GM18498 (cell line): Measurements from ENCODE around the gene DNMBP.
A peak's percentile ranks its signal among the peaks of the same experiment; 100 is the strongest.
"Not testable (repeated sequence)": the region's sequence is repeated elsewhere in the genome, so short reads cannot be mapped to it uniquely, and the experiment has no call there.

Experiments
- ATAC-seq: cut with Tn5 transposase; IDR thresholded peaks from one replicate; pipeline ENCODE4 v1.9.1; 2021; ENCODE audit warnings: mild to moderate bottlenecking, moderate library complexity; ENCODE audit not compliant: unreplicated experiment

The DNMBP gene

DNA sequence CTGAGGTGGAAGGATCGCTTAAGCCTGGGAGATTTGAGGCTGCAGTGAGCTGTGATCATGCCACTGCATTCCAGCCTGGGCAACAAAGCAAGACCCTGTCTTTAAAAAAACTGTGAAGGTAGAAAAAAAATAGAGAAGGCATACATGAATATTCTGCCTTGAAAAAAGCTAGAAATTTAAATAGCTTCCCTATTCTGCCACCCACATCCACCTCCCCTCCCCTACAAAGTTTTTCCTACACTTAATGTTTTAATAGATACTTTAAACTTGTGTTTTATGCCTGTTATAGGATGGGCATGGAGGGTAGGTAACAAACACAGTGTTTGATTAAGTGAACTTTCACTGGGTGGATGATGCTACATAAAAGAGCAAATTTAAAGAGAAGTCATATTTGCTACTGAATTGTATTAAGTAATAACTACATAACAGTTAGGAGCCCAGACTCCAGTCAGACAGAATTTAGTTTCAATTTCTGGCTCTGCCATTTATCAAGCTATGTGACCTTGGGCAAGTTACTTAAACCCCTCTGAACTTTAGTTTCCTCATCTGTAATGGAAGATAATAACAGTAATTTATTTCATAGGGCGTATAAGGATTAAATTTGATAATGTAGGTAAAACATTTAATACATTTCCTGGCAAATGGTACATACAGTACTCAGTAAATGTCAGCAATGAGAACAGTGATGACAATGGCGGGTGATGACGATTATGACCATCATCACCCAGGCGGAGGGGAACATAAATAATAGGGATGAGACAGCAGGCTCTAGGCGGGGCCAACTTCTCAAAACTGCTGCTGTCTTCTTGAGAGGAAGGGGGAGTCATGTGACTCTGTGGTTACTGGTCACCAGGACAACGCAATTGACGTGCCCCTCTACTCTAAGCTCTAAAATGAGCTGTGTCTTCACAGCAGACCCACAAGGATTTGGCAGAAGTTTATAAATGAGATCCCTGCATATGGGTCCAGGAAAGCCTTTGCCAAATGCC lies 15.8 kb downstream of the DNMBP start:
- ATAC-seq, result peak; percentile 90

- ATAC-seq, result not testable (repeated sequence)
Observed at GRCh38 chr10:99985637-99986036, 24.1 kb downstream of the DNMBP start.

- peak; percentile 50 for ATAC-seq
Observed at GRCh38 chr10:99984211-99985034, 25.3 kb downstream of the DNMBP start.

GRCh38 chr10:99983280-99983988 lies 26.3 kb downstream of the DNMBP start:
- ATAC-seq, result no peak

GRCh38 chr10:99982728-99983127 lies 27.0 kb downstream of the DNMBP start:
- no peak for ATAC-seq

DNA sequence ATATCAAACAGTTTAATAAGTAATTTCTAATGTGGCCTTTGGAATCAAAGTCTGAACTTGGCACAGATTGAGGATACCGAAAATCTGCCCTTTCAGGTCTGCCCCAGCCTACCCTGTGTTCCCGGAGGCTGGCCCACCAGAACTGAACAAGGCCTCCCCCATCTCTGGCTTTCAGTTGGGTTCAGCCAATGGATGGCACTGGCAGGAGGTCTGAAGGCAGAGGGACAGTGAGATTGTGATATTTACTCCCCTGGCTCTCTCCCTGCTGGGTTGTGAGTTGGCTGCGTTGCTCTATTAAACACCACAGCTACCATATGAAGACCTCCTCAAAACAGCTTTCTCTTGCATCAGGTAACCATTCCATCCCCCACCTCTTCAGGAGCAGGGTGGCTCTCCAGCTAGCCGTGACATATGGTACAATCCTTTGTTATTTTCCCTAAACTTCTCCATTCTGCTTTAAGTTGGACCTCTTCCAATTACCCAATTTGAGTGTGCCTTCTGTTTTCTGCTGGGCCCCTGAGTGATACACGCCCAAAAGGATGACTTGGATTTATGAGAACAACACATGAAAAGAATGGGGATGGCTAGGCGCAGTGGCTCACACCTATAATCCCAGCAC lies 28.1 kb downstream of the DNMBP start:
- no peak for ATAC-seq

DNA sequence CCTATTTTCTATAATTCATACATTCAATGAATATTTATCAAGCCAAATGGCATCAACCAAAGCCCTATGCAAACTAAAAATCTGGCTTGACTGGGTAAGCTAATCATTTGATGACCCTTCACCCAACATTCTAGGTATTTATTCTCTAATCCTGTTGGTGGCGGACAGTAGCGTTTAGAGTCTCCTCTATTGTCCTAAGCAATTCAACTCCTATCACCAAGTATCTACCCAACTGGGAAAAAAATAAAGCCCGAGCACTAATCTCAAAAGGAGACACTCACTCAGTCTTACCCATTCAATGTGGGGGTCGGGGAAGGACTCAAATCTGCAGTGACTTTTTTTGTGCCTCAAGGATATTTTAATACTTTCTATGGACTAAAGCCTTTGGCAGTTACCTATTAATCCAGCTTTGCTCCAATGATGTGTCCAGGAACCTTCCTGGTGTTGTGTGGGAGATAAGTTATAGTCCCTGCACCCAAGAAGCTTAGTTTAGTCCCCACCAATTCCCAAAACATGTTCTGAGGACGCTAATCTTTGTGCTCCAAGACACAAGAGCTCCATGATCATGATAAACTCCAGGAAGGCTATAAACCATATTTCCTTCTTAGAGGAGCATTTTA lies 30.6 kb downstream of the DNMBP start:
- no peak for ATAC-seq

- ATAC-seq, result no peak
Observed at GRCh38 chr10:99977916-99978315, 31.8 kb downstream of the DNMBP start.

GRCh38 chr10:99976886-99977665 lies 32.7 kb downstream of the DNMBP start:
- no peak for ATAC-seq

GRCh38 chr10:99975942-99976809 lies 33.6 kb downstream of the DNMBP start:
- ATAC-seq, result peak; percentile 14

GRCh38 chr10:99975106-99975829 lies 34.5 kb downstream of the DNMBP start:
- peak; percentile 58 for ATAC-seq

DNA sequence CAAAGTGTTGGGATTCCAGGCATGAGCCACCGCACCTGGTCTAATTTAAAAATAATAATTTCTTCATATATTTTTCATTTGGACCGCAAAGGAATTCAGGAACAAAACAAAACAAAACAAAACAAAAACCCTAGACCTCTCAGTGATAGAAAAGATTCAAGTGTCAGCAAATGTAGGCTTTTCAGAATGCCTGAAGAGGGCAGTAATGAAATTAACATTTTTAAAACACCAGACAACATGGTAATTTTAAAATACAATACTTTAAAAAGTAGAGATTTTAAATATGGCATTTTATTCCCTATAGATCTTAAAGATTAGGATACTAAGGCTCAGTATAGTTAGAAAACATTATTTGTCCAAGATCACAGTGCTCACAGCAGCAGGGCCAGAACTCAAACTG lies 36.6 kb downstream of the DNMBP start:
- ATAC-seq, result no peak

GRCh38 chr10:99967961-99968360 lies 41.8 kb downstream of the DNMBP start:
- no peak for ATAC-seq

DNA sequence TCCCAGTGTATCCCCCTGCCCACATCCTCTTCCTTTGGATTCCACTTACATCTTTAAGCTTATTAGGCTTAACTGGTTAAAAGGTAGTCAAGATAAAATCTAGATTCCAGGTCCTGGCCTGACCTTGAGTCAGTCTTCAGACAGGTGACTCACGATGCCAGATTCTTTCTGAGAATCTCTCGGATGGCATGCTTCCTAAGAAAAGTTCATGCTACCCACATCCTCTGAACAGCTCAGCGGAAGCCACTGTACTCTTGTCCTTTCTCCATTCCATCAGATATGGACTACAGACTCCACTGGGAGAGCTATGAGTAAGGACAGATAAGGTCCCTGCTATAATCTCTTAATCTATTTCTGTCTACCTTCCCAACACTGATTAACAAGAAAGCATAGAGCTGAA lies 43.4 kb downstream of the DNMBP start:
- ATAC-seq, result no peak

DNA sequence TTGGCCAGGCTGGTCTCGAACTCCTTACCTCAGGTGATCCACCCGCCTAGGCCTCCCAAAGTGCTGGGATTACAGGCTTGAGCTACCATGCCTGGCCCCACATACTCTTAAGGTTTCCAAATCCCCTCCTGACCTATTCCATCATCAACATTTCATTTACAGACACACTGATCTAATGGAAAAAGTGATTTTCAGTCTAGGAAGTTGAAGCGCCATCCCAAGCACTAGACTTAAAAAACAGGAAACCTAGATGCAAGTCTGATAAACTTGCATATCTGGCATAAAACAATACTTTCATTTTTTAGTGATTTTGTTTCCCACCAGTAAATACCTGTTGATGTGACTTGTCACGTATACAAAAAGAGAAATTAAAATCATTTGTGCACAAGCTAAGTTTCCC lies 44.0 kb downstream of the DNMBP start:
- ATAC-seq, result no peak

GRCh38 chr10:99964791-99965190 lies 45.0 kb downstream of the DNMBP start:
- ATAC-seq, result no peak

DNA sequence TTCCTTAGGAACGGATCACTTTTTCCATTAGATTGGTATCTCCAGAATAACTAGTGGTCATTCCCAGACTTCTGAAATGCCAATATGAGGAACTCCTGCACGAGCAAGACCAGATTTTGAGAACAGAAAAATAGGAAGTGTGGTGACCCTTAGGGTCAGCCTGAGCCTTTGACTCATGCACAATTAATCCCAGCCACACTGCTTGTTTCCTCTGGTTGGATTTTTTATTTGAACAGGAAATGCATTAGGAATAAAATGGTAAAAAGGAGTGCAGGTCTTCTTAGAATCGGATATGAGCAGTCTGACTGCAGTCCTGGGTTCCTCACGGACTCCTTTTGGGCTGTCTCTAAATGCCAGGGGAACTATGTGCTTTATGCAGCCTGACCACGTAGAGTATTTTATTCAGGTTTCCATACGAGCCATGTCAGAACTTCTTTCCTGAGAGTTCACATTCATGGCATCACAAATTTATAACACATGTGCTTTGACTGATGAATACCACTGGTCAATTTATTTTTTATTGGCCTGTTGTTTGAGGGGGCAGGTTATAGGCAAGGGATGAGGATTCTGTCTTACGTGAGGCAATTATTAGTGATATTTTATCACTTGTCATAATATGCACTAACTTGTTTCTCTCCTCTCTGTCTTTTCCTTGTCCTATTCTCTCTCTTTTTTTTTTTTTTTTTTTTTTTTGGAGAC lies 46.1 kb downstream of the DNMBP start:
- not testable (repeated sequence) for ATAC-seq
